Fibroblast of skin of back (primary cell): Measurements from ENCODE around the gene DCAF6.

ENCODE experiments used
- DNase-seq: peaks from one replicate; pipeline ENCODE4 v3.0.0-alpha.2; 2013

Gene DCAF6

GRCh38 chr1:168110896-168111545, 174.5 kb downstream of the DCAF6 start:
- DNase-seq = no peak

- DNase-seq = peak; percentile 85
Measured at GRCh38 chr1:168112673-168113305, 176.3 kb downstream of the DCAF6 start.

GRCh38 chr1:168114845-168115244, 178.4 kb downstream of the DCAF6 start:
- no peak for DNase-seq

- DNase-seq = no peak
Measured at GRCh38 chr1:168116327-168116799, 179.9 kb downstream of the DCAF6 start.

- no peak for DNase-seq
Measured at GRCh38 chr1:168119750-168120149, 183.3 kb downstream of the DCAF6 start.

GRCh38 chr1:168121401-168122011, 185.0 kb downstream of the DCAF6 start:
- peak; percentile 88 for DNase-seq

GRCh38 chr1:168125051-168125450, 188.6 kb downstream of the DCAF6 start:
- no peak for DNase-seq
